ENCODE data around the gene ORAI3.
A peak's percentile ranks its signal among the peaks of the same experiment; 100 is the strongest.

ORAI3 gene

DNA sequence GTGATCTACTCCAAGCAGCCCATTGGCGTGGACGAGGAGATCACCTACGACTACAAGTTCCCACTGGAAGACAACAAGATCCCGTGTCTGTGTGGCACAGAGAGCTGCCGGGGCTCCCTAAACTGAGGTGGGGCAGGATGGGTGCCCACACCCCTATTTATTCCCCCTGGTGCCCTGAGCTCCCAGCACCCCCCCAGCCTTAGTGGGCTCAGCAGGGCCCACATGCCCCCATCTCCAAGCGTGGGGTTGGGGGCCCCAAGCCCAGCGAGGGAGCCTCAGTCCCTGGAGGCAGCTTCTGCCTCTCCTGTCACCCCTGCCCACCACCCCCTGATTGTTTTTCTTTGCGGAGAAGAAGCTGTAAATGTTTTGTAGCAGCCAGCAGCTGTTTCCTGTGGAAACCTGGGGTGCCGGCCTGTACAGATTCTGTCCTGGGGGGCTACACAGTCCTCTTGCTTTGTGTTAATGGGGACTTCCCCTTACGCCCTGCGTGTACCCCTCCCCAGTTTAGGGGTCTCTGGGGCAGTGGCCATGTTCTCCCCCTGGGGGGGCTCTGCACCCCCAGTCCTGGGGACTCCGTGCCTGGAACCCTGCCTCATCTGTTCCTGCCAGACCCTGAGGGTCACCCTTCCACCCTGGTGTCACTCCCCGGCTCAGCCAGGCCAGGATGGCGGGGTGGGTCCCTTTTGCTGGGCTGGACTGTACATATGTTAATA is 35.2 kb downstream of the ORAI3 start:
- ChIA-PET POLR2A (interaction anchor here (0.6 to 2.9 kb wide), 15 partner anchors 11 to 1169 kb away, joined by 3 to 13 read pairs (median 3); partner anchors contain the start of genes FUS, KAT8, PAGR1 and ZNF646), CTCF (interaction anchor here (0.5 to 4.2 kb wide), 52 partner anchors 9 to 1174 kb away, joined by 3 to 25 read pairs (median 4); partner anchors contain the start of genes ARMC5, KAT8, PAGR1 and STX4)
- TF ChIP-seq, protein P1, sequence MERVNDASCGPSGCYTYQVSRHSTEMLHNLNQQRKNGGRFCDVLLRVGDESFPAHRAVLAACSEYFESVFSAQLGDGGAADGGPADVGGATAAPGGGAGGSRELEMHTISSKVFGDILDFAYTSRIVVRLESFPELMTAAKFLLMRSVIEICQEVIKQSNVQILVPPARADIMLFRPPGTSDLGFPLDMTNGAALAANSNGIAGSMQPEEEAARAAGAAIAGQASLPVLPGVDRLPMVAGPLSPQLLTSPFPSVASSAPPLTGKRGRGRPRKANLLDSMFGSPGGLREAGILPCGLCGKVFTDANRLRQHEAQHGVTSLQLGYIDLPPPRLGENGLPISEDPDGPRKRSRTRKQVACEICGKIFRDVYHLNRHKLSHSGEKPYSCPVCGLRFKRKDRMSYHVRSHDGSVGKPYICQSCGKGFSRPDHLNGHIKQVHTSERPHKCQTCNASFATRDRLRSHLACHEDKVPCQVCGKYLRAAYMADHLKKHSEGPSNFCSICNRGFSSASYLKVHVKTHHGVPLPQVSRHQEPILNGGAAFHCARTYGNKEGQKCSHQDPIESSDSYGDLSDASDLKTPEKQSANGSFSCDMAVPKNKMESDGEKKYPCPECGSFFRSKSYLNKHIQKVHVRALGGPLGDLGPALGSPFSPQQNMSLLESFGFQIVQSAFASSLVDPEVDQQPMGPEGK (tag by site-specific recombination; IDR thresholded peaks at IDR 0.05) = peak; percentile 67
- TF ChIP-seq ZNF133 (tag by site-specific recombination; IDR thresholded peaks at IDR 0.05) (no peak), ZNF350 (tag by site-specific recombination; IDR thresholded peaks at IDR 0.05) (no peak), ZNF10 (tag by site-specific recombination; IDR thresholded peaks at IDR 0.05) (0 out of 2 replicates have a peak, but pooled peaks have one; percentile 32)
- TF ChIP-seq, protein P2, sequence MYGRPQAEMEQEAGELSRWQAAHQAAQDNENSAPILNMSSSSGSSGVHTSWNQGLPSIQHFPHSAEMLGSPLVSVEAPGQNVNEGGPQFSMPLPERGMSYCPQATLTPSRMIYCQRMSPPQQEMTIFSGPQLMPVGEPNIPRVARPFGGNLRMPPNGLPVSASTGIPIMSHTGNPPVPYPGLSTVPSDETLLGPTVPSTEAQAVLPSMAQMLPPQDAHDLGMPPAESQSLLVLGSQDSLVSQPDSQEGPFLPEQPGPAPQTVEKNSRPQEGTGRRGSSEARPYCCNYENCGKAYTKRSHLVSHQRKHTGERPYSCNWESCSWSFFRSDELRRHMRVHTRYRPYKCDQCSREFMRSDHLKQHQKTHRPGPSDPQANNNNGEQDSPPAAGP (tag by site-specific recombination; IDR thresholded peaks at IDR 0.05) = no peak
- Histone ChIP-seq H3K27ac (ENCODE audit: extremely low read depth, low read depth, low read length) (no peak overlapping the region), H3K36me3 (ENCODE audit: control insufficient read depth in 2 of 2, insufficient read depth in 1 of 2, low read length in 2 of 2) (peaks cover 0 to 81% of the 10 kb centered on the region in 2 experiments; a peak in 2 of 3 replicates), H3K4me1 (ENCODE audit: control insufficient read depth, insufficient read depth, low read length) (no peaks in the 10 kb centered on the region), H3K4me3 (ENCODE audit: low read depth, low read length) (no peak overlapping the region), H3K9me3 (ENCODE audit: control insufficient read depth, insufficient read depth, low read depth, low read length) (no peaks in the 10 kb centered on the region)

DNA sequence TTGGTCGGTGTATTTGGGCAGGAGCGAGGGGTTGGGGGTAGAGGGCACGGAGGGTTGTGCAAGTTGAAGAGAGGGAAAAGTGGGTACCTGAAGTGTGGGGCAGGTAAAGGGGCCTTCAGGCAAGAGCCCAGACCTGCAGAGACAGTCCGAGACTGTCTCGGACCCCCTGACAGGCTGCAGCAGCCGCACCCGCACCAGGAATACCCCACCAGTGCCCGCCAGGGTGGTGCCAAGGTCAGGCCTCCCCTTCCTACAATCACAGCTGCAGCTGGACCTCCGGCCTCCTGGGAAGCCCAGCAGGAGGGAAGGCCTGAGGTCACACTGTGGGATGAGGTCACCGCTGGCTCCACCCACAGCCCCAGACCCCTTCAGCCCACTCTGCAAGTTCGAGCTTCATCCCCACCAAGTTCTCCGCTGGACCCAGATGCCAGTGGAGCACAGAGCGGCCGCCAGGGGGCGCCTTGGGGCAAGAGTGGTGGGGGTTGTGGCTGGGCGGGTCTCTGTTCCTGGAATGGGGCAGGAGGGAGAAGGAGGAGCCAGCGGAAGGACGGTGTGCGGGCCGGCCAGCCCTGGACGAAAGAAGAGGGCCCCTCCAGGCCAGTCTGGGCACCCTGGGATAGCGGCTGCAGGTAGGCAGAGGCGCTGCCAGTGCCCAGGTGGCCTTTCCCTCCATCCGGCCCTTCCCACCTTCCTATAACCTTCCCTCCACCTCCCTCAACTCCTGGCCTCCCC is 36.0 kb downstream of the ORAI3 start, which contains the start of gene HSD3B7:
Gene HSD3B7 (plus strand): TSS at position 539 of the 732 bp plus-strand sequence. CDS start 452 bp downstream, outside the sequence.
- H3K27ac ChIP-seq (ENCODE audit: extremely low read depth, low read depth, low read length) = no peak within 1 kb of the TSS
- no peaks in the 10 kb centered on the region for H3K9me3 ChIP-seq (ENCODE audit: control insufficient read depth, insufficient read depth, low read depth, low read length)
- POLR2A ChIA-PET = interaction anchor here (0.6 to 2.9 kb wide), 9 partner anchors 14 to 366 kb away, joined by 3 to 13 read pairs (median 3); partner anchors contain the start of genes FUS, ZNF646 and ZNF668
- peaks cover 0 to 73% of the 10 kb centered on the region in 2 experiments; a peak in 2 of 3 replicates for H3K36me3 ChIP-seq (ENCODE audit: control insufficient read depth in 2 of 2, insufficient read depth in 1 of 2, low read length in 2 of 2)
- no peak within 1 kb of the TSS for H3K4me3 ChIP-seq (ENCODE audit: low read depth, low read length)
- CTCF ChIA-PET = interaction anchor here (0.5 to 4.2 kb wide), 61 partner anchors 10 to 1181 kb away, joined by 3 to 25 read pairs (median 4); partner anchors contain the start of genes ARMC5, KAT8, MVP and TLCD3B
- H3K4me1 ChIP-seq (ENCODE audit: control insufficient read depth, insufficient read depth, low read length) = no peaks in the 10 kb centered on the region
- TF ChIP-seq, protein P3, sequence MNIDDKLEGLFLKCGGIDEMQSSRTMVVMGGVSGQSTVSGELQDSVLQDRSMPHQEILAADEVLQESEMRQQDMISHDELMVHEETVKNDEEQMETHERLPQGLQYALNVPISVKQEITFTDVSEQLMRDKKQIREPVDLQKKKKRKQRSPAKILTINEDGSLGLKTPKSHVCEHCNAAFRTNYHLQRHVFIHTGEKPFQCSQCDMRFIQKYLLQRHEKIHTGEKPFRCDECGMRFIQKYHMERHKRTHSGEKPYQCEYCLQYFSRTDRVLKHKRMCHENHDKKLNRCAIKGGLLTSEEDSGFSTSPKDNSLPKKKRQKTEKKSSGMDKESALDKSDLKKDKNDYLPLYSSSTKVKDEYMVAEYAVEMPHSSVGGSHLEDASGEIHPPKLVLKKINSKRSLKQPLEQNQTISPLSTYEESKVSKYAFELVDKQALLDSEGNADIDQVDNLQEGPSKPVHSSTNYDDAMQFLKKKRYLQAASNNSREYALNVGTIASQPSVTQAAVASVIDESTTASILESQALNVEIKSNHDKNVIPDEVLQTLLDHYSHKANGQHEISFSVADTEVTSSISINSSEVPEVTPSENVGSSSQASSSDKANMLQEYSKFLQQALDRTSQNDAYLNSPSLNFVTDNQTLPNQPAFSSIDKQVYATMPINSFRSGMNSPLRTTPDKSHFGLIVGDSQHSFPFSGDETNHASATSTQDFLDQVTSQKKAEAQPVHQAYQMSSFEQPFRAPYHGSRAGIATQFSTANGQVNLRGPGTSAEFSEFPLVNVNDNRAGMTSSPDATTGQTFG (tag by site-specific recombination; IDR thresholded peaks at IDR 0.05; ENCODE audit: borderline replicate concordance) = no peak
- TF ChIP-seq ZNF707 (tag by site-specific recombination; IDR thresholded peaks at IDR 0.05) (no peak), SCRT1 (tag by site-specific recombination; IDR thresholded peaks at IDR 0.05; ENCODE audit: borderline replicate concordance) (no peak), BCL11A (tag by site-specific recombination; IDR thresholded peaks at IDR 0.05; ENCODE audit: low read depth) (no peak), ZNF837 (tag by site-specific recombination; IDR thresholded peaks at IDR 0.05) (no peak), ZNF514 (tag by site-specific recombination; IDR thresholded peaks at IDR 0.05) (no peak), ZNF76 (tag by site-specific recombination; IDR thresholded peaks at IDR 0.05; ENCODE audit: borderline replicate concordance, low read depth) (peak; percentile 29; the same call in 1 of the 2 replicates), KLF9 (tag by site-specific recombination; IDR thresholded peaks at IDR 0.05; ENCODE audit: low read depth) (peak; percentile 74), ZBTB7A (tag by site-specific recombination; IDR thresholded peaks at IDR 0.05; ENCODE audit: low read depth) (peak; percentile 21; the same call in 1 of the 2 replicates), ZNF610 (tag by site-specific recombination; IDR thresholded peaks at IDR 0.05; ENCODE audit: borderline replicate concordance) (no peak), HOXD13 (CRISPR knock-in tag; IDR thresholded peaks at IDR 0.05; ENCODE audit: borderline replicate concordance) (no peak), ZNF433 (tag by site-specific recombination; IDR thresholded peaks at IDR 0.05; ENCODE audit: low read depth) (no peak)
- TF ChIP-seq, protein P4, sequence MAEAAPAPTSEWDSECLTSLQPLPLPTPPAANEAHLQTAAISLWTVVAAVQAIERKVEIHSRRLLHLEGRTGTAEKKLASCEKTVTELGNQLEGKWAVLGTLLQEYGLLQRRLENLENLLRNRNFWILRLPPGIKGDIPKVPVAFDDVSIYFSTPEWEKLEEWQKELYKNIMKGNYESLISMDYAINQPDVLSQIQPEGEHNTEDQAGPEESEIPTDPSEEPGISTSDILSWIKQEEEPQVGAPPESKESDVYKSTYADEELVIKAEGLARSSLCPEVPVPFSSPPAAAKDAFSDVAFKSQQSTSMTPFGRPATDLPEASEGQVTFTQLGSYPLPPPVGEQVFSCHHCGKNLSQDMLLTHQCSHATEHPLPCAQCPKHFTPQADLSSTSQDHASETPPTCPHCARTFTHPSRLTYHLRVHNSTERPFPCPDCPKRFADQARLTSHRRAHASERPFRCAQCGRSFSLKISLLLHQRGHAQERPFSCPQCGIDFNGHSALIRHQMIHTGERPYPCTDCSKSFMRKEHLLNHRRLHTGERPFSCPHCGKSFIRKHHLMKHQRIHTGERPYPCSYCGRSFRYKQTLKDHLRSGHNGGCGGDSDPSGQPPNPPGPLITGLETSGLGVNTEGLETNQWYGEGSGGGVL (tag by site-specific recombination; IDR thresholded peaks at IDR 0.05) = peak; percentile 21; the same call in 1 of the 2 replicates
- TF ChIP-seq, protein P5, sequence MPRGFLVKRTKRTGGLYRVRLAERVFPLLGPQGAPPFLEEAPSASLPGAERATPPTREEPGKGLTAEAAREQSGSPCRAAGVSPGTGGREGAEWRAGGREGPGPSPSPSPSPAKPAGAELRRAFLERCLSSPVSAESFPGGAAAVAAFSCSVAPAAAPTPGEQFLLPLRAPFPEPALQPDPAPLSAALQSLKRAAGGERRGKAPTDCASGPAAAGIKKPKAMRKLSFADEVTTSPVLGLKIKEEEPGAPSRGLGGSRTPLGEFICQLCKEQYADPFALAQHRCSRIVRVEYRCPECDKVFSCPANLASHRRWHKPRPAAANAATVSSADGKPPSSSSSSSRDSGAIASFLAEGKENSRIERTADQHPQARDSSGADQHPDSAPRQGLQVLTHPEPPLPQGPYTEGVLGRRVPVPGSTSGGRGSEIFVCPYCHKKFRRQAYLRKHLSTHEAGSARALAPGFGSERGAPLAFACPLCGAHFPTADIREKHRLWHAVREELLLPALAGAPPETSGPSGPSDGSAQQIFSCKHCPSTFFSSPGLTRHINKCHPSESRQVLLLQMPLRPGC (tag by site-specific recombination; IDR thresholded peaks at IDR 0.05) = 0 out of 2 replicates have a peak, but pooled peaks have one; percentile 26
- TF ChIP-seq, protein P6, sequence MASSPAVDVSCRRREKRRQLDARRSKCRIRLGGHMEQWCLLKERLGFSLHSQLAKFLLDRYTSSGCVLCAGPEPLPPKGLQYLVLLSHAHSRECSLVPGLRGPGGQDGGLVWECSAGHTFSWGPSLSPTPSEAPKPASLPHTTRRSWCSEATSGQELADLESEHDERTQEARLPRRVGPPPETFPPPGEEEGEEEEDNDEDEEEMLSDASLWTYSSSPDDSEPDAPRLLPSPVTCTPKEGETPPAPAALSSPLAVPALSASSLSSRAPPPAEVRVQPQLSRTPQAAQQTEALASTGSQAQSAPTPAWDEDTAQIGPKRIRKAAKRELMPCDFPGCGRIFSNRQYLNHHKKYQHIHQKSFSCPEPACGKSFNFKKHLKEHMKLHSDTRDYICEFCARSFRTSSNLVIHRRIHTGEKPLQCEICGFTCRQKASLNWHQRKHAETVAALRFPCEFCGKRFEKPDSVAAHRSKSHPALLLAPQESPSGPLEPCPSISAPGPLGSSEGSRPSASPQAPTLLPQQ (tag by site-specific recombination; IDR thresholded peaks at IDR 0.05) = peak; percentile 74
